Psoas muscle (tissue), 8 donors: ENCODE results near the gene DDX23. TPM values are rescaled to one million over a fixed set of nuclear protein-coding genes. Genes with fewer than 3 reads are reported as not detected.

Source experiments
- ATAC-seq, 4 donors: fragments of 200-7000 bp; cut with Tn5 transposase; one replicate each; pipeline ENCODE4 v1.9.1; 2020; ENCODE audit warnings: moderate library complexity in 3 of 4, mild to moderate bottlenecking in 2 of 4
- DNase-seq, 2 donors: peaks; one replicate each; pipeline ENCODE4 v3.0.0-alpha.2; 2020
- H3K27ac ChIP-seq: fragments of 200-600 bp; one replicate; pipeline ENCODE4 v1.8.0; 2022
- H3K27me3 ChIP-seq, 3 donors: fragments of 200-600 bp in 1 of 3; one replicate each; pipeline versions ENCODE4 v1.6.1 to v1.8.0; 2013 to 2022; ENCODE audit warnings: low read length in 2 of 3, mild to moderate bottlenecking in 2 of 3, moderate library complexity in 1 of 3; ENCODE audit not compliant: insufficient read depth in 3 of 3
- H3K36me3 ChIP-seq, 2 donors: fragments of 200-600 bp in 1 of 2; one replicate each; pipeline versions ENCODE4 v1.6.1 to v1.8.0; 2013 to 2022; ENCODE audit warnings: low read depth in 1 of 2, mild to moderate bottlenecking in 1 of 2, moderate library complexity in 1 of 2; ENCODE audit not compliant: insufficient read depth in 1 of 2
- H3K4me1 ChIP-seq: fragments of 200-600 bp; one replicate; pipeline ENCODE4 v1.8.0; 2022
- H3K4me3 ChIP-seq: fragments of 200-600 bp; one replicate; pipeline ENCODE4 v1.8.0; 2022; ENCODE audit warnings: mild to moderate bottlenecking
- H3K9me3 ChIP-seq: fragments of 200-600 bp; one replicate; pipeline ENCODE4 v1.8.0; 2022
- WGBS, 3 donors: extraction: QIAGEN DNeasy Blood & Tissue Kit; methylation state at CpG; one replicate each; pipeline versions ENCODE4 v1.1.6 to v1.1.7; 2013; 5-methylcytosine and 5-hydroxymethylcytosine counted together
- intact Hi-C, 2 donors: fragments of 100-400 bp; cut with DNase I; formaldehyde crosslinking; loops; one replicate each; pipeline versions ENCODE4 v1.11.0 to v1.14.2; 2022
- polyA plus RNA-seq, 3 donors: library from polyadenylated mRNA; stranded (reverse); fragments of 200-250 nt; gene quantifications; one replicate each; pipeline ENCODE4 v1.2.3, GENCODE V29; 2013
- total RNA-seq, 4 donors: library from RNA; stranded (reverse); fragmentation: NEBNext Ultra II Directional in 2 of 4; extraction: Animal tissue kit (Norgen Biotek cat#: 25700) in 2 of 4; gene quantifications; one replicate each; pipeline versions ENCODE4 v1.2.1 to v1.2.4, GENCODE V29; 2021 to 2023
- TF ChIP-seq, protein P1 (sequence below): fragments of 200-600 bp; IDR thresholded peaks from one replicate; pipeline ENCODE4 v1.8.0; 2022; ENCODE audit warnings: antibody characterized with exemption
- donor health status: healthy with polysubstance abuse.
- donor health status: DM: no; HTN: no; CAD: no; lungs with moderate emphysema.
- donor health status: Bipolar disorder and iron deficiency.
- donor health status: healthy.
- donor health status: DM: yes; HTN: yes; CAD: no.
- donor health status: DM: no; HTN: no; CAD: no.
- donor health status: DM: no; HTN: no; CAD: no.
- donor health status: DM: yes; HTN: yes; CAD: no.

The DDX23 gene
- total and polyA plus RNA-seq, 7 donors, result 38.5 to 92.8 (median 62.3) TPM

DNA sequence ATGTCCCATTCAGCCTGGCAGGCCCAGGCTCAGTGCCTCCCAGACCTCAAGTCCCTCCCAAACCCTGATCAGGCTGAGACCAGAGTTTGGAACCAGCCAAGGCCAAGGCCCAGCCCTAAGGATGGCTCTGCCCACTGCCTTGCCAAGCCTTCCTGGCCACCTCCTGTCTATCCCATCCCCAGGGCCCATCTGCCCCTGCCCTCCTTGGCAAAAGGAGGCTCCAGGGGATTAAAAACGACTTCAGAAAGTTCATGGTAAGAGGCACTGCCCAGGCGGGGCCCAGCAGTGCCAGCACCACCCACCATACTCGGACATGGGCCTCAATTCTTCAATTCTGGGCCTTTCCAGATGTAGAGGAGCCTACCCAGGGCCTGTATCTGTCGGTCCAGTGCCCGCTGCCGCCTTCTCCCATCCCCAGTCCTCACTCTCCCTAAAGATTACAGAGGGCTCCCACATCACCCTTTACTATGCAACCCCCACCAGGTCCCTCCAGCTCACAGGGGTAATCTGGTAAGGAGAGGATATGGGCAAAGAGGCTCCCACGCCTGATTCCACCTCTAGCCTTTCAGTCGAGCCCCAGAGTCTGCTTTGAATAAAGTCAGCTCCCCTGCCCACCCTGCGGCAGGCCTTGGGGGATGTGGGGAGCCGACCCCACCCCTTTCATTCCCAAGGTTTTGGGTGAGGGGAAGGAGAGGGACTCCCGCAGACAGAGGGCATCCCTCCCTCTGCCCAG lies 64.0 kb downstream of the DDX23 start:
- peak overlapping the region; percentile 65 for H3K27ac ChIP-seq
- TF ChIP-seq, protein P1, sequence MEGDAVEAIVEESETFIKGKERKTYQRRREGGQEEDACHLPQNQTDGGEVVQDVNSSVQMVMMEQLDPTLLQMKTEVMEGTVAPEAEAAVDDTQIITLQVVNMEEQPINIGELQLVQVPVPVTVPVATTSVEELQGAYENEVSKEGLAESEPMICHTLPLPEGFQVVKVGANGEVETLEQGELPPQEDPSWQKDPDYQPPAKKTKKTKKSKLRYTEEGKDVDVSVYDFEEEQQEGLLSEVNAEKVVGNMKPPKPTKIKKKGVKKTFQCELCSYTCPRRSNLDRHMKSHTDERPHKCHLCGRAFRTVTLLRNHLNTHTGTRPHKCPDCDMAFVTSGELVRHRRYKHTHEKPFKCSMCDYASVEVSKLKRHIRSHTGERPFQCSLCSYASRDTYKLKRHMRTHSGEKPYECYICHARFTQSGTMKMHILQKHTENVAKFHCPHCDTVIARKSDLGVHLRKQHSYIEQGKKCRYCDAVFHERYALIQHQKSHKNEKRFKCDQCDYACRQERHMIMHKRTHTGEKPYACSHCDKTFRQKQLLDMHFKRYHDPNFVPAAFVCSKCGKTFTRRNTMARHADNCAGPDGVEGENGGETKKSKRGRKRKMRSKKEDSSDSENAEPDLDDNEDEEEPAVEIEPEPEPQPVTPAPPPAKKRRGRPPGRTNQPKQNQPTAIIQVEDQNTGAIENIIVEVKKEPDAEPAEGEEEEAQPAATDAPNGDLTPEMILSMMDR, result no peak
- H3K27me3 ChIP-seq, result no peaks in the 10 kb centered on the region
- ATAC-seq, result peak in 3 of 4 donors; percentile 12 to 18 (median 14)
- intact Hi-C loops, result no loop called here
- H3K36me3 ChIP-seq, result peaks cover 0 to 5% of the 10 kb centered on the region in 2 donors
- DNase-seq, result no peak
- no peaks in the 10 kb centered on the region for H3K9me3 ChIP-seq
- peaks cover 8% of the 10 kb centered on the region for H3K4me1 ChIP-seq
- peak overlapping the region; percentile 97 for H3K4me3 ChIP-seq
- WGBS, 3 donors, result 13 to 17% (median 13%) methylated on average over 11 of the region's 11 CpGs

DNA sequence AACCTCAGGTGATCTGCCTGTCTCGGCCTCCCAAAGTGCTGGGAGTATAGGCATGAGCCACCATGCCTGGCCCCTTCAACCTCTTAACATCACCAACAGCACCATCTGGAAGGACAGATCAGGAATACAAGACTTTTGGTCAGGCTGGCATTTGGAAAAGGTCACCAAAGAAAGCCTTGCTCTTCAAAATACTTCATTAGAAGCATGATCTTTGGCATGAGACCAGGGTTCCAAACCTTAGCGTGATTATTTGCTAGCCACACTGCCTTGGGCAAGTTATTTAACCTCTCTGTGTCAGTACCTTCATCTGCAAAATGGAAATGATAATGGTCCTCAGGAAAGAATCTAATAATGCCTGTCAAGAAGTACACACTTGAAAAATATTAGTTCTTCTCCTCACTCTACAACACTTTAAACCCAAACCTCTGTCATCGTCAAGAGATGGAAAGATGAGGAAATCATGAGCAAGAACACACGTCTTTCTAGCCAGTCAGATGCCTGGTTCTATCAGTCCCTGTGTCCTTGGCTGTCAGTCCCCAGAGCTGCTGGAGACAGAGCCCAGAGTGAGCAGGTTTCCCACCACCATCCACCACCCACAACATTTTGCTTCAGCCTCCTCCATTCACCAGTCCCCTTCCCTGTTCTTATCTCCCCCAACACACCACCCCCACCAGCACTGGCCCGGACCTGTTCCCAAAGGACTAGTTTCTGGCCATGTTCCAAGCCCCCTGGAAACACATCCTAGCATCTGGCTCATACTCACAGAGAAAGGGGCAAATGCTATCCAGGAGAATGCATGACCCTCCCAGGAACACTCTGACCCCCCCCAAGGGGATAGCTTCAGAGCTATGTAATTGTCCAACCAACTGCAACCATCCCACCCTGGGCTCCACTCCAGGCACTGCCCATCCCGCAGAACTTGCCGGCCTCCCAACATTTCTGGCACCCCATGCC lies 65.1 kb downstream of the DDX23 start:
- no peaks in the 10 kb centered on the region for H3K27me3 ChIP-seq
- ATAC-seq (no peak), DNase-seq (no peak)
- peaks cover 0 to 11% of the 10 kb centered on the region in 2 donors for H3K36me3 ChIP-seq
- H3K4me1 ChIP-seq, result peaks cover 8% of the 10 kb centered on the region
- peak overlapping the region; percentile 97 for H3K4me3 ChIP-seq
- TF ChIP-seq, protein P1, result no peak
- H3K27ac ChIP-seq, result peak overlapping the region; percentile 65
- intact Hi-C loops, result no loop called here
- H3K9me3 ChIP-seq, result no peaks in the 10 kb centered on the region
- 26 to 38% (median 29%) methylated on average over 7 of the region's 7 CpGs for WGBS, 3 donors

DNA sequence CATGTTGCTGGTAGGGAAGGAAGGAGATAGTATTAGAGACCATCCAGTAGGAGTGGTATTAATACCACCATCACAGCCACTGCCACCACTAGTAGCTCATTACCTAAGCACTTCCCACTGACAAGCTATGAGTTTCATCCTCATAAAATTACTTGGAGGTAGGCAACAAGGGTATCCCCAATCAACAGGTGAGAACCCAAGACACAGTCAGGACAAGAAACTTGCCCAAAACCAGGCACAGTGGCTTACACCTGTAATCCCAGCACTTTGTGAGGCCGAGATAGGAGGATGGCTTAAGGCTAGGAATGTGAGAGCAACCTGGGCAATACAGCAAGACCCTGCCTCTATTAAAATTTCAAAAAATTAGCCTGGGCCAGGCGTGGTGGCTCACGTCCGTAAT lies 68.5 kb downstream of the DDX23 start:
- DNase-seq (no peak), ATAC-seq (no peak)
- no peaks in the 10 kb centered on the region for H3K27me3 ChIP-seq
- H3K9me3 ChIP-seq, result no peaks in the 10 kb centered on the region
- H3K36me3 ChIP-seq, result peaks cover 0 to 11% of the 10 kb centered on the region in 2 donors
- no peak overlapping the region for H3K27ac ChIP-seq
- no peak overlapping the region for H3K4me3 ChIP-seq
- TF ChIP-seq, protein P1, result no peak
- WGBS, 3 donors, result 95 to 98% (median 96%) methylated on average over 4 of the region's 4 CpGs
- intact Hi-C loops, result no loop called here
- peaks cover 23% of the 10 kb centered on the region for H3K4me1 ChIP-seq

DNA sequence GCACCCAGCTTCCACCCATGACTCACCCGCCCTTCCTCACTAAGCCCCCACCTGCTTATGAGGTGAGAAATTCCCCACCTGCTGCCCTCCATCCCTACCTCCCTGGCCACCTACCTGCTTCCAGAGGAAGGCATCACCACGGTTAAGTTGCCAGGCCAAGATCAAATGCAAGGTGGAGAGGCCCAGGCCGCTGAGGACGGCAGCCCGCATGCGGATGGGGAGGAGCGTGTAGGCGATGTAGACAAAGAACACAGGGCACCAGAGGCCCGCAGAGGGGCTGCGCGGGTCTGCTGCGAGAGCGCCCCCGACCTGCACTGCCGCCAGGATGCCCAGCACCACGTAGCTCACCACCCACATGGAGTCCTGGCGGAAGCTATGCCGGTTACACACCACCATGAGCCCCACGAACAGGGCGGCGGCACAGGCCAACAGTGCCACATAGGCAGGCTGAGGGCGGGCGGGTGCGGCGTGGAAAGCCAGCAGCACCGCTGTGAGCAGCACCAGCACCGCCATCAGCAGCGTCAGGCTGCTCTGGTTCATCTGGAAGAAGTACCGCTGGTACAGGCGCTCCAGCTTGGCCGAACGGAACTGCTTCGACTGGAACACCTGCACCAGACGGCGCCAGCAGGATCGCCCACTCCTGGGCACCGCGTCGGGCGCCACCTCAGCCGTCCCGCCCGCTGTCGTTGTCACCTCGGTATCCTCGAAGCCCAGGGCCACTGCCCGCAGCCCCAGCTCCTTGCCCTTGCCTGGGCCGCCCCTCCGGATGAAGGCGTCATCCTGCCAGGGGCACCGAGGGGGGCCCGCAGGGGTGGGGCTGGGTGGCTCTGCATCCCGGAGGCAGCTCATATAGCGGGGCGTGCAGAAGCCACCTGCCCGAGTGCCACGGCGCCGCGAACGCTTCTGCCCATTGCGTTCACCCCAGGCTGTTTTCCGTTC lies 69.2 kb downstream of the DDX23 start:
- intact Hi-C loops, result no loop called here
- Histone ChIP-seq H3K4me3 (no peak overlapping the region), H3K27ac (no peak overlapping the region), H3K27me3 (no peaks in the 10 kb centered on the region), H3K36me3 (peaks cover 0 to 11% of the 10 kb centered on the region in 2 donors), H3K4me1 (peaks cover 20% of the 10 kb centered on the region), H3K9me3 (no peaks in the 10 kb centered on the region)
- TF ChIP-seq, protein P1, result no peak
- ATAC-seq, result no peak
- 89 to 90% (median 89%) methylated on average over 62 to 63 of the region's 63 CpGs for WGBS, 3 donors
- DNase-seq, result peak in 1 of 2 donors; percentile 45
